RPMI7951 (cell line): ENCODE results near the gene MAGEF1. TPM values are rescaled to one million over a fixed set of nuclear protein-coding genes. Genes with fewer than 3 reads are reported as not detected.

Experiments
- DNase-seq: peaks from one replicate; pipeline ENCODE4 v3.0.0-alpha.2; 2012; ENCODE audit warnings: low read depth
- total RNA-seq: library from RNA; depleted of rRNA; stranded (reverse); fragments of >200 nt; shearing (Covaris generic); gene quantifications from 2 replicates; pipeline ENCODE4 v1.2.3, GENCODE V29; 2014; rRNA removed

Gene MAGEF1
- 26.6 and 33.9 TPM in 2 replicates for total RNA-seq

GRCh38 chr3:184711493-184712247, at the start of gene MAGEF1:
Gene MAGEF1, minus strand, starts transcription at chr3:184712064. Its CDS starts 243 bp downstream, at chr3:184711821.
- DNase-seq: peak; percentile 84

GRCh38 chr3:184761075-184761841, 49.4 kb upstream of the MAGEF1 start:
- DNase-seq: no peak

GRCh38 chr3:184760337-184761074, 48.6 kb upstream of the MAGEF1 start:
- DNase-seq: no peak

GRCh38 chr3:184759666-184760200, 47.9 kb upstream of the MAGEF1 start:
- DNase-seq: no peak

GRCh38 chr3:184758056-184758455, 46.2 kb upstream of the MAGEF1 start:
- no peak for DNase-seq

GRCh38 chr3:184757022-184757651, 45.3 kb upstream of the MAGEF1 start:
- DNase-seq: peak; percentile 29

- DNase-seq: no peak
Observed at GRCh38 chr3:184756151-184757021, 44.5 kb upstream of the MAGEF1 start.

GRCh38 chr3:184755315-184755731, 43.5 kb upstream of the MAGEF1 start:
- no peak for DNase-seq

- no peak for DNase-seq
Observed at GRCh38 chr3:184752361-184752760, 40.5 kb upstream of the MAGEF1 start.

GRCh38 chr3:184751204-184752040, 39.6 kb upstream of the MAGEF1 start:
- no peak for DNase-seq

GRCh38 chr3:184750349-184751083, 38.7 kb upstream of the MAGEF1 start:
- DNase-seq: no peak

- DNase-seq: no peak
Observed at GRCh38 chr3:184749168-184749744, 37.4 kb upstream of the MAGEF1 start.

GRCh38 chr3:184748219-184749135, 36.6 kb upstream of the MAGEF1 start:
- DNase-seq: peak; percentile 16

GRCh38 chr3:184746131-184747120, 34.6 kb upstream of the MAGEF1 start:
- no peak for DNase-seq

- no peak for DNase-seq
Observed at GRCh38 chr3:184745526-184745925, 33.7 kb upstream of the MAGEF1 start.

- no peak for DNase-seq
Observed at GRCh38 chr3:184743248-184743647, 31.4 kb upstream of the MAGEF1 start.
